OCI-LY1 (cell line): ENCODE results near the gene TMEM63B.

Experiments
- EZH2 ChIP-seq: fragments of 200-600 bp; sonication (generic), shearing (Covaris generic); IDR thresholded peaks from 2 replicates; pipeline ENCODE4 v1.8.0; 2017; ENCODE audit warnings: borderline replicate concordance, mixed run types, mild to moderate bottlenecking, antibody characterized with exemption, low read length, moderate library complexity, mixed read lengths
- TF ChIP-seq, protein P1 (sequence below): fragments of 200-600 bp; sonication (generic), shearing (Covaris generic); IDR thresholded peaks from 2 replicates; pipeline ENCODE4 v1.5.1; 2017; ENCODE audit warnings: mild to moderate bottlenecking, antibody characterized with exemption, low read length, moderate library complexity, mixed read lengths

DNA sequence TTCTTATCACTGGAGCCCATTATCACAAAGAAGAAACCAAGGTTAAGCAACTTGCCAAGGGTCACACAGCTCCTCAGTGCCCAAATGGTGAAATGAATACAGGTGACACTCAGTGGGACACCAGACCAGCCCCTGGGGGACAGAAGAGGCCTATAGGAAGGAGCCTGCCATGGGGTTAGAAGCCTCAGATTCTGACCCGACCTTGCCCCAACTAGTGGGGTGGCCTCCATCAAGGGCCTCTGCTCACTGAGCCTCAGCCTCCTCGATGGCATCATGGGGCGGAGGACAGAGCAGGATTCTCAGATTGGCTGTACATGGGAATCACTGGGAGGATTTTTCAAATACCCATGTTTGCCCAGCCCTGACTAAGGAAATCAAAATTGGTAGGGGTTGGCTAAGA is 47.7 kb upstream of the TMEM63B start:
- TF ChIP-seq, protein P1, sequence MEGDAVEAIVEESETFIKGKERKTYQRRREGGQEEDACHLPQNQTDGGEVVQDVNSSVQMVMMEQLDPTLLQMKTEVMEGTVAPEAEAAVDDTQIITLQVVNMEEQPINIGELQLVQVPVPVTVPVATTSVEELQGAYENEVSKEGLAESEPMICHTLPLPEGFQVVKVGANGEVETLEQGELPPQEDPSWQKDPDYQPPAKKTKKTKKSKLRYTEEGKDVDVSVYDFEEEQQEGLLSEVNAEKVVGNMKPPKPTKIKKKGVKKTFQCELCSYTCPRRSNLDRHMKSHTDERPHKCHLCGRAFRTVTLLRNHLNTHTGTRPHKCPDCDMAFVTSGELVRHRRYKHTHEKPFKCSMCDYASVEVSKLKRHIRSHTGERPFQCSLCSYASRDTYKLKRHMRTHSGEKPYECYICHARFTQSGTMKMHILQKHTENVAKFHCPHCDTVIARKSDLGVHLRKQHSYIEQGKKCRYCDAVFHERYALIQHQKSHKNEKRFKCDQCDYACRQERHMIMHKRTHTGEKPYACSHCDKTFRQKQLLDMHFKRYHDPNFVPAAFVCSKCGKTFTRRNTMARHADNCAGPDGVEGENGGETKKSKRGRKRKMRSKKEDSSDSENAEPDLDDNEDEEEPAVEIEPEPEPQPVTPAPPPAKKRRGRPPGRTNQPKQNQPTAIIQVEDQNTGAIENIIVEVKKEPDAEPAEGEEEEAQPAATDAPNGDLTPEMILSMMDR: no peak
- TF ChIP-seq EZH2: no peak
